Smooth muscle cell (in vitro differentiated cells): ENCODE data around the gene MID2. TPM values are rescaled to one million over a fixed set of nuclear protein-coding genes. Genes with fewer than 3 reads are reported as not detected.

Experiments used
- DNase-seq: peaks from one replicate; lab custom pipeline; 2025; ENCODE audit not compliant: unreplicated experiment; lab: John Stamatoyannopoulos, UW
- H2AFZ ChIP-seq: fragments of 200-600 bp; sonication (generic); 2 replicates; pipeline ENCODE4 v1.6.0; 2016; ENCODE audit warnings: antibody characterized with exemption, low read depth, mild to moderate bottlenecking
- H3F3A ChIP-seq: fragments of 200-600 bp; sonication (generic); 2 replicates; pipeline ENCODE4 v1.6.0; 2017; ENCODE audit warnings: antibody characterized with exemption, low read depth
- H3K27ac ChIP-seq: fragments of 200-600 bp; sonication (generic); 2 replicates; pipeline ENCODE4 v1.5.1; 2016; ENCODE audit warnings: low read depth, mild to moderate bottlenecking
- H3K27me3 ChIP-seq: fragments of 200-600 bp; sonication (generic); 2 replicates; pipeline ENCODE4 v1.6.1; 2016; ENCODE audit warnings: low read depth, mild to moderate bottlenecking
- H3K36me3 ChIP-seq: fragments of 200-600 bp; sonication (generic); 2 replicates; pipeline ENCODE4 v1.5.1; 2016; ENCODE audit warnings: low read depth
- H3K4me1 ChIP-seq: fragments of 200-600 bp; sonication (generic); 2 replicates; pipeline ENCODE4 v1.5.1; 2016; ENCODE audit warnings: low read depth
- H3K4me2 ChIP-seq: fragments of 200-600 bp; sonication (generic); 2 replicates; pipeline ENCODE4 v1.6.0; 2016; ENCODE audit warnings: mild to moderate bottlenecking
- H3K4me3 ChIP-seq: fragments of 200-600 bp; sonication (generic); 2 replicates; pipeline ENCODE4 v1.5.1; 2016; ENCODE audit warnings: mild to moderate bottlenecking
- H3K79me2 ChIP-seq: fragments of 200-600 bp; sonication (generic); 2 replicates; pipeline ENCODE4 v1.6.0; 2016; ENCODE audit warnings: low read depth, mild to moderate bottlenecking
- H3K9ac ChIP-seq: fragments of 200-600 bp; sonication (generic); 2 replicates; pipeline ENCODE4 v1.6.0; 2016; ENCODE audit warnings: low read depth
- H3K9me3 ChIP-seq: fragments of 200-600 bp; sonication (generic); replicated peaks from 2 replicates; pipeline ENCODE4 v1.5.1; 2016; ENCODE audit warnings: low read depth
- H4K20me1 ChIP-seq: fragments of 200-600 bp; sonication (generic); 2 replicates; pipeline ENCODE4 v1.6.0; 2016; ENCODE audit warnings: low read depth
- WGBS: methylation state at CpG from one replicate; pipeline ENCODE4 v1.1.7; 2016; ENCODE audit warnings: low lambda C conversion rate; 5-methylcytosine and 5-hydroxymethylcytosine counted together
- polyA plus RNA-seq: library from polyadenylated mRNA; unstranded; fragments of >200 nt; fragmentation: Nextera tagmentation; extraction: Ambion mirVana; gene quantifications from 2 replicates; pipeline ENCODE4 v1.2.1, GENCODE V29; 2016
- small RNA-seq: library from RNA; depleted of rRNA; stranded (forward); fragments of <200 nt; gene quantifications from one replicate; pipeline ENCODE3, GENCODE V24; 2014
- total RNA-seq: library from RNA; depleted of rRNA; stranded (reverse); fragments of >200 nt; gene quantifications from 2 replicates; pipeline ENCODE4 v1.2.3, GENCODE V29; 2014
- TF ChIP-seq, protein P1 (sequence below): fragments of 200-600 bp; sonication (generic); IDR thresholded peaks from 2 replicates; pipeline ENCODE4 v1.5.1; 2017; ENCODE audit warnings: borderline replicate concordance, mild to moderate bottlenecking, antibody characterized with exemption; ENCODE audit not compliant: insufficient read depth, poor library complexity, severe bottlenecking

MID2 gene
- total and polyA plus RNA-seq, 2 experiments from 2014 or later = 6.7 to 16.6 TPM

GRCh38 chrX:107968623-107969022, 143.0 kb downstream of the MID2 start:
- H3K4me2 ChIP-seq = no peak overlapping the region
- no peaks in the 10 kb centered on the region for H3K36me3 ChIP-seq
- H3F3A ChIP-seq = no peaks in the 10 kb centered on the region
- no peaks in the 10 kb centered on the region for H3K9me3 ChIP-seq
- no peak overlapping the region for H3K4me3 ChIP-seq
- H4K20me1 ChIP-seq = no peaks in the 10 kb centered on the region
- TF ChIP-seq, protein P1, sequence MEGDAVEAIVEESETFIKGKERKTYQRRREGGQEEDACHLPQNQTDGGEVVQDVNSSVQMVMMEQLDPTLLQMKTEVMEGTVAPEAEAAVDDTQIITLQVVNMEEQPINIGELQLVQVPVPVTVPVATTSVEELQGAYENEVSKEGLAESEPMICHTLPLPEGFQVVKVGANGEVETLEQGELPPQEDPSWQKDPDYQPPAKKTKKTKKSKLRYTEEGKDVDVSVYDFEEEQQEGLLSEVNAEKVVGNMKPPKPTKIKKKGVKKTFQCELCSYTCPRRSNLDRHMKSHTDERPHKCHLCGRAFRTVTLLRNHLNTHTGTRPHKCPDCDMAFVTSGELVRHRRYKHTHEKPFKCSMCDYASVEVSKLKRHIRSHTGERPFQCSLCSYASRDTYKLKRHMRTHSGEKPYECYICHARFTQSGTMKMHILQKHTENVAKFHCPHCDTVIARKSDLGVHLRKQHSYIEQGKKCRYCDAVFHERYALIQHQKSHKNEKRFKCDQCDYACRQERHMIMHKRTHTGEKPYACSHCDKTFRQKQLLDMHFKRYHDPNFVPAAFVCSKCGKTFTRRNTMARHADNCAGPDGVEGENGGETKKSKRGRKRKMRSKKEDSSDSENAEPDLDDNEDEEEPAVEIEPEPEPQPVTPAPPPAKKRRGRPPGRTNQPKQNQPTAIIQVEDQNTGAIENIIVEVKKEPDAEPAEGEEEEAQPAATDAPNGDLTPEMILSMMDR = no peak
- no peak overlapping the region for H2AFZ ChIP-seq
- no peak overlapping the region for H3K9ac ChIP-seq
- H3K79me2 ChIP-seq = no peaks in the 10 kb centered on the region
- no peak for DNase-seq
- H3K27me3 ChIP-seq = no peaks in the 10 kb centered on the region
- H3K27ac ChIP-seq = no peak overlapping the region
- H3K4me1 ChIP-seq = no peaks in the 10 kb centered on the region
- 75% methylated on average over 5 of the region's 5 CpGs for WGBS

DNA sequence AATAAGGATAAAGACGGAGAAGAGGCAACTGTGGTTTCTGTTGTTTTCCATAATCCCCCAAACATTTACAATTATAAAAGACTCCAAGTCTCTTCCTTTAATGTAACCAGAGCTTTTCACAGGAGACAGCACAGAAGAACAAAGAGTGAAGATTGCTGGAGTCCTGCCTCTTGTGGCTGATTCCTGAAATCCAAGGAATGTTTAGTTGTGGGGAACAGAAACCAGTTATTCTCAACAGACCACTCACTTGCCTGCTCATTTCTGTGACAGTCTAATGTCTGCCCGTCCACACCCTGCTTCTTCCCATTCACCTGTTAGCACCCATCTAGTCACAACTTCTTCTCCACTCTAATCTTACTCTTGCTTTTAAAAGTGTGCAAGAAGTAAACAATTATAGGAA, 144.4 kb downstream of the MID2 start:
- WGBS = 47% methylated on average over 2 of the region's 2 CpGs
- H3K4me1 ChIP-seq = no peaks in the 10 kb centered on the region
- no peak overlapping the region for H3K9ac ChIP-seq
- no peaks in the 10 kb centered on the region for H4K20me1 ChIP-seq
- H3K79me2 ChIP-seq = no peaks in the 10 kb centered on the region
- H3K27me3 ChIP-seq = no peaks in the 10 kb centered on the region
- no peak overlapping the region for H3K4me3 ChIP-seq
- no peak overlapping the region for H2AFZ ChIP-seq
- H3K9me3 ChIP-seq = no peaks in the 10 kb centered on the region
- H3K4me2 ChIP-seq = no peak overlapping the region
- H3F3A ChIP-seq = no peaks in the 10 kb centered on the region
- no peak overlapping the region for H3K27ac ChIP-seq
- H3K36me3 ChIP-seq = no peaks in the 10 kb centered on the region
- no peak for DNase-seq
- TF ChIP-seq, protein P1 = no peak

GRCh38 chrX:107971636-107972035, 146.0 kb downstream of the MID2 start:
- Histone ChIP-seq H3K36me3 (no peaks in the 10 kb centered on the region), H3K9ac (no peak overlapping the region), H3K27ac (no peak overlapping the region), H3K27me3 (no peaks in the 10 kb centered on the region), H3K4me1 (no peaks in the 10 kb centered on the region), H4K20me1 (no peaks in the 10 kb centered on the region), H3F3A (no peaks in the 10 kb centered on the region), H3K9me3 (no peaks in the 10 kb centered on the region), H2AFZ (no peak overlapping the region), H3K4me3 (no peak overlapping the region), H3K79me2 (no peaks in the 10 kb centered on the region), H3K4me2 (no peak overlapping the region)
- 62% methylated on average over 3 of the region's 3 CpGs for WGBS
- DNase-seq = no peak
- TF ChIP-seq, protein P1 = no peak

Small RNAs within 50 kb of the gene (small RNA-seq; reads per million reads assigned to genes)
- not detected for gene RF00019

Other genes with a start within 250 kb of the MID2 start
- 60.5 and 74.5 TPM in 2 replicates for gene PRPS1, start 197.4 kb upstream of the MID2 start, total RNA-seq
- gene PRPS1, start 197.4 kb upstream of the MID2 start, polyA plus RNA-seq = 40.3 and 51.7 TPM in 2 replicates
- 144 and 163 TPM in 2 replicates for gene TSC22D3, start 50.1 kb upstream of the MID2 start, total RNA-seq
- 202 and 271 TPM in 2 replicates for gene TSC22D3, start 50.1 kb upstream of the MID2 start, polyA plus RNA-seq
- gene NCBP2L, start 48.1 kb upstream of the MID2 start, total RNA-seq = not detected in 2 replicates
- gene NCBP2L, start 48.1 kb upstream of the MID2 start, polyA plus RNA-seq = not detected in 2 replicates
- gene TEX13B, start 156.5 kb downstream of the MID2 start, total RNA-seq = not detected in 2 replicates
- gene TEX13B, start 156.5 kb downstream of the MID2 start, polyA plus RNA-seq = not detected in 2 replicates
- 0.36 TPM in 1 of 2 replicates, not detected in the other for gene VSIG1, start 219.2 kb downstream of the MID2 start, total RNA-seq
- gene VSIG1, start 219.2 kb downstream of the MID2 start, polyA plus RNA-seq = 0.20 TPM in 1 of 2 replicates, not detected in the other